ENCODE data around the gene SYNPO2. TPM values are rescaled to one million over a fixed set of nuclear protein-coding genes. Genes with fewer than 3 reads are reported as not detected.

Gene SYNPO2
- total RNA-seq, 6 experiments from 2014 or later, result 2.7 to 11.2 (median 8.2) TPM

GRCh38 chr4:119031218-119031617, 142.6 kb downstream of the SYNPO2 start:
- H3K4me1 ChIP-seq, result no peaks in the 10 kb centered on the region
- no peaks in the 10 kb centered on the region for H3K9me3 ChIP-seq
- TF ChIP-seq CTCF (IDR thresholded peaks at IDR 0.05), result no peak
- no peak for TF ChIP-seq POLR2A (IDR thresholded peaks at IDR 0.05)
- intact Hi-C loops (cut with DNase I), result no loop called here
- DNase-seq (no peak), ATAC-seq (no peak)
- 71% methylated on average over 10 of the region's 11 CpGs for WGBS (ENCODE audit: insufficient coverage, low coverage, low lambda C conversion rate, missing lambda C conversion rate)
- no peak overlapping the region for H3K27ac ChIP-seq
- no peak overlapping the region for H3K4me3 ChIP-seq
- no peaks in the 10 kb centered on the region for H3K36me3 ChIP-seq
- H3K27me3 ChIP-seq, result no peaks in the 10 kb centered on the region

DNA sequence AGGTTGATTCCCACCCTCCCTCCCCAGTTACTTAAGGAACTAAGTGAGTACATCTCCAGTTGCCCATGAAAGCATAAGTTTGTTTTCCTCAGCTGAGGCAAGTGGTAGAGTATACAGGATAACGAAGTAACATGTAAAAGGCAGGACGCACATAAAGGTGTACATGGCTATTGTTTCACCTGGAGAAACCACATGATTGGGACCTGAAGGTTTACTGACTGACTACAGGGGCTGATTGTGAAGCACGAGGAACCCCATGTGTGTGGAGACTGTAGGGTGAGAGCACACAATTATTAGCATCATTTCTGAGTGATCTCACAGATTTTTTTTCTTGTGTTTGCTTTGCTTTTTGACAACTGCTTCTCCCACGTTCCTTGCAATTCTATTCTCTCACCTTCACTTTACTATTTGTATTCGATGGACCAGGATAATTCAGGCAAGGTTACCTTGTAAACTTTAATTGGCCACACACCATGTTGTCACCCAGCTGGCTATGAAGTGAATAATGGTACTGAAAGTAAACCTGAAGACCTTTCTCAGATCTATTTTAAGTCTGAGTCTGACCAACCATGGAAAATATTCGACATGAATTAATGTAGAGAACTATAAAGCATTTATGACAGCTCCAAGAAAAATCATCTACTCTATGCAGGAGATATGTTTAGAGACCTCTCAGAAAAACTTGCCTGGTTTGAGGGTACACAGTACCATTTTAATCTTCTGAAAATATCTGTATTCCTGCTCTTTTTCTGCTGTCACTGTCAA, 144.4 kb downstream of the SYNPO2 start:
- Histone ChIP-seq H3K36me3 (no peaks in the 10 kb centered on the region), H3K9me3 (no peaks in the 10 kb centered on the region), H3K27me3 (no peaks in the 10 kb centered on the region), H3K27ac (no peak overlapping the region), H3K4me3 (no peak overlapping the region), H3K4me1 (no peaks in the 10 kb centered on the region)
- intact Hi-C loops (cut with DNase I), result no loop called here
- DNase-seq (no peak), ATAC-seq (no peak)
- 51% methylated on average over 6 of the region's 6 CpGs for WGBS (ENCODE audit: insufficient coverage, low coverage, low lambda C conversion rate, missing lambda C conversion rate)
- TF ChIP-seq CTCF (IDR thresholded peaks at IDR 0.05), result no peak
- TF ChIP-seq POLR2A (IDR thresholded peaks at IDR 0.05), result no peak

DNA sequence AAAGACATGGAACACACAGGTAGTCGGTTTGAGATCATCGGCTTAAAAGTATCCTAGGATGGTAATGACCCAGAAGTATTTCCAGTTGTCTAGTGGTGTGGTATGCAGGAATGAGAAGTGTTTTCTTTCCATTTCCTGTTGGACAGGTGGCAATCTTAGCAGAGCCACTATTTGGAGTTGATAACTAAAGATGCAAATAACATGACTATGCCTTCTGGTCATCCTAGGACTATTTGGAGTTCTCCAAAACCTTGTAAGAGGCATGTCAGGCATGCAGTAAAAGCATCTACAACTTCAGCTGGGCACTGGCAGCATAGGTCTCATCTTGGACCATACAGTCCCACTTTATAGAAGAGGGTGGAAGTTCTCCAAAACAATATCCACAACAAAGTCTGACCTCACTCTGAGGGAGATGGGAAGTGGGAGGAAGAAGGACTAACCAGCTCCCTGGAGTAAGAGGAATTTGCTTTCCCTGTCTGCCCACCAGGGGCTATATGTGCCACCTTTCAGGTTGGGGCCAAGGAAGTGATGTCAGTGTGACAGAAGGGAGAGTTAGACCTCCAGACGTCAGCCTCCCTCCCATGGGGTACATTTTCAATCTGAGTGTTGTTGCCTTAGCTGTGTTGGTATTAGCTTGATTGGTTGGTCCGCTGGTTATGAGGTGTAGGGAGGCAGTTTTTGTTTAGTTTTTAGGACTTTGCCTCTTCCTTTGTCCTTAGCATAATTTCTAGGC, 145.8 kb downstream of the SYNPO2 start:
- TF ChIP-seq CTCF (IDR thresholded peaks at IDR 0.05) (no peak), POLR2A (IDR thresholded peaks at IDR 0.05) (no peak)
- 56% methylated on average over 3 of the region's 4 CpGs for WGBS (ENCODE audit: insufficient coverage, low coverage, low lambda C conversion rate, missing lambda C conversion rate)
- no peaks in the 10 kb centered on the region for H3K9me3 ChIP-seq
- intact Hi-C loops (cut with DNase I), result no loop called here
- no peaks in the 10 kb centered on the region for H3K27me3 ChIP-seq
- H3K4me1 ChIP-seq, result no peaks in the 10 kb centered on the region
- ATAC-seq, result no peak
- no peak for DNase-seq
- H3K36me3 ChIP-seq, result no peaks in the 10 kb centered on the region
- no peak overlapping the region for H3K27ac ChIP-seq
- H3K4me3 ChIP-seq, result no peak overlapping the region

- no peaks in the 10 kb centered on the region for H3K27me3 ChIP-seq
- no peak for TF ChIP-seq CTCF (IDR thresholded peaks at IDR 0.05)
- H3K36me3 ChIP-seq, result no peaks in the 10 kb centered on the region
- intact Hi-C loops (cut with DNase I), result no loop called here
- no peak for DNase-seq
- peaks cover 0 to 6% (median 0%) of the 10 kb centered on the region in 4 donors for H3K4me1 ChIP-seq
- no peaks in the 10 kb centered on the region for H3K9me3 ChIP-seq
- WGBS (ENCODE audit: insufficient coverage, low coverage, low lambda C conversion rate, missing lambda C conversion rate), result 72% methylated on average over 8 of the region's 8 CpGs
- no peak for ATAC-seq
- H3K4me3 ChIP-seq, result no peak overlapping the region
- H3K27ac ChIP-seq, result no peak overlapping the region
Measured at GRCh38 chr4:119035951-119036737, 147.5 kb downstream of the SYNPO2 start.
